ENCODE data around the gene SH2D6.

DNA sequence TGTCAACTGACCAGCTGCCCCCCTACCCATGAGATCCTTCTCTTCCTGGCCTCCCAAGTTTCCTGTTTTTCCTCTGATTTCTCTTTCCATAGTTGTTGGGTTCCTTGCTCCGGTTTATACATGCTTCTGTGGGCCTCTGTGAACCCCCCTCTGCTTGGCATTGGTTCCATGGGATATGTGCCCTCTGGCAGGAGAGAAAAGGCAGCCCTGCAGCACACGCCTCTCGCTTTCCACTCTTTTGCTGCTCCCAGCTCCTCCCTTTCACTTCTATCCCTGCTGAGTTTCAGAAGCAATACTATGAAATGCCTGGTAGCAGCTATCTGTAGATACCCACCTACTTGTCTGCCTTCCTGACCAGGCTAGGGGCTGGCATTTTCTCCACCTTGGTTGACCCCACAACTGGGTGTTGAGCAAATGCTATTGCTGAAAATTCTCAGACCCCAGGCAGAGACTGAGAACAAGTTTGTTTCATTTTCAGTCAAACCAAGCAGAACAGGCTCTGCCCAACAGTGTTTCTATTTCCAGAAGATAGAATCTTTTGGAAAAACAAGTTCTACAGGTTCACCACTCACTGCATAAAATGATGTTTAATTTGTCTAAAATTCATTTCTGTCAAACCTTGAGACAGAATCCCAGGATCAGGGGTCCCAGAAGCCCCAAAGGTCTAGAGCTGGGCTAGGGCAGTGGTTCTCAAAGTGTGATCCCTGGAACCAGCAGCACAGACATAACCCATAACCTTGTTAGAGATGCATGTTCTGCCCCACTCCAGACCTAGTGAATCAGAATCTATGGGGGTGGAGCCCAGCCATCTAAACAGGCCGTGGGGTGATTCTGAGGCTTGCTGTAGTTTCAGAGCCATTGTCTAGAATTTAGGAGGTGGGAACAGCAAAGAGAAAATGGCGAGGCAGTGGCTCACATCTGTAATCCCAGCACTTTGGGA is 21.7 kb upstream of the SH2D6 start:
- TF ChIP-seq, protein P1, sequence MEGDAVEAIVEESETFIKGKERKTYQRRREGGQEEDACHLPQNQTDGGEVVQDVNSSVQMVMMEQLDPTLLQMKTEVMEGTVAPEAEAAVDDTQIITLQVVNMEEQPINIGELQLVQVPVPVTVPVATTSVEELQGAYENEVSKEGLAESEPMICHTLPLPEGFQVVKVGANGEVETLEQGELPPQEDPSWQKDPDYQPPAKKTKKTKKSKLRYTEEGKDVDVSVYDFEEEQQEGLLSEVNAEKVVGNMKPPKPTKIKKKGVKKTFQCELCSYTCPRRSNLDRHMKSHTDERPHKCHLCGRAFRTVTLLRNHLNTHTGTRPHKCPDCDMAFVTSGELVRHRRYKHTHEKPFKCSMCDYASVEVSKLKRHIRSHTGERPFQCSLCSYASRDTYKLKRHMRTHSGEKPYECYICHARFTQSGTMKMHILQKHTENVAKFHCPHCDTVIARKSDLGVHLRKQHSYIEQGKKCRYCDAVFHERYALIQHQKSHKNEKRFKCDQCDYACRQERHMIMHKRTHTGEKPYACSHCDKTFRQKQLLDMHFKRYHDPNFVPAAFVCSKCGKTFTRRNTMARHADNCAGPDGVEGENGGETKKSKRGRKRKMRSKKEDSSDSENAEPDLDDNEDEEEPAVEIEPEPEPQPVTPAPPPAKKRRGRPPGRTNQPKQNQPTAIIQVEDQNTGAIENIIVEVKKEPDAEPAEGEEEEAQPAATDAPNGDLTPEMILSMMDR (IDR thresholded peaks at IDR 0.05; ENCODE audit: low read length), result no peak
- no peak for TF ChIP-seq EZH2 (optimal IDR thresholded peaks at IDR 0.05; ENCODE audit: low read depth, low read length)
- no peak for TF ChIP-seq EZH2phosphoT487 (IDR thresholded peaks at IDR 0.05; ENCODE audit: low read length)

Data from MM.1S (cell line).